ENCODE measurements around the gene WDR44.
"Not testable (repeated sequence)": the region's sequence is repeated elsewhere in the genome, so short reads cannot be mapped to it uniquely, and the experiment has no call there.

WDR44 gene

GRCh38 chrX:118345464-118346257, at the start of gene WDR44:
Gene WDR44, plus strand, starts transcription at chrX:118346106. Its CDS starts 398 bp downstream, at chrX:118346504.
- DNase-seq (ENCODE audit: low read depth), result peak; percentile 64

GRCh38 chrX:118305827-118306226, 40.1 kb upstream of the WDR44 start:
- DNase-seq (ENCODE audit: low read depth), result not testable (repeated sequence)

GRCh38 chrX:118315529-118315928, 30.4 kb upstream of the WDR44 start:
- no peak for DNase-seq (ENCODE audit: low read depth)

GRCh38 chrX:118324588-118324987, 21.3 kb upstream of the WDR44 start:
- DNase-seq (ENCODE audit: low read depth), result no peak

- no peak for DNase-seq (ENCODE audit: low read depth)
Observed at GRCh38 chrX:118325453-118325852, 20.5 kb upstream of the WDR44 start.

GRCh38 chrX:118329175-118329574, 16.7 kb upstream of the WDR44 start:
- DNase-seq (ENCODE audit: low read depth), result no peak

GRCh38 chrX:118337687-118338086, 8.2 kb upstream of the WDR44 start:
- no peak for DNase-seq (ENCODE audit: low read depth)

- no peak for DNase-seq (ENCODE audit: low read depth)
Observed at GRCh38 chrX:118338930-118339329, 7.0 kb upstream of the WDR44 start.

GRCh38 chrX:118345045-118345463, 852 bp upstream of the WDR44 start:
- no peak for DNase-seq (ENCODE audit: low read depth)

- no peak for DNase-seq (ENCODE audit: low read depth)
Observed at GRCh38 chrX:118346258-118347094, 570 bp downstream of the WDR44 start.

- no peak for DNase-seq (ENCODE audit: low read depth)
Observed at GRCh38 chrX:118347131-118347530, 1.2 kb downstream of the WDR44 start.

- no peak for DNase-seq (ENCODE audit: low read depth)
Observed at GRCh38 chrX:118347736-118348135, 1.8 kb downstream of the WDR44 start.

- no peak for DNase-seq (ENCODE audit: low read depth)
Observed at GRCh38 chrX:118348186-118348810, 2.4 kb downstream of the WDR44 start.

GRCh38 chrX:118349188-118349587, 3.3 kb downstream of the WDR44 start:
- DNase-seq (ENCODE audit: low read depth), result no peak

GRCh38 chrX:118350221-118350620, 4.3 kb downstream of the WDR44 start:
- DNase-seq (ENCODE audit: low read depth), result no peak

GRCh38 chrX:118350706-118351105, 4.8 kb downstream of the WDR44 start:
- DNase-seq (ENCODE audit: low read depth), result no peak

GRCh38 chrX:118352566-118352965, 6.7 kb downstream of the WDR44 start:
- DNase-seq (ENCODE audit: low read depth), result no peak

GRCh38 chrX:118353081-118353850, 7.4 kb downstream of the WDR44 start:
- no peak for DNase-seq (ENCODE audit: low read depth)

- no peak for DNase-seq (ENCODE audit: low read depth)
Observed at GRCh38 chrX:118355225-118355920, 9.5 kb downstream of the WDR44 start.

GRCh38 chrX:118356154-118356701, 10.3 kb downstream of the WDR44 start:
- no peak for DNase-seq (ENCODE audit: low read depth)
